OCI-LY7 (cell line): ENCODE results near the gene ESAM. TPM values are rescaled to one million over a fixed set of nuclear protein-coding genes. Genes with fewer than 3 reads are reported as not detected.

Experiments used
- BruUV-seq: library from RNA; stranded (reverse); fragments of 400-500 nt; replicated peaks from 2 replicates; lab custom pipeline; 2021; lab: Mats Ljungman, UMichigan
- CTCF ChIA-PET: fragments of 300-600 bp; sonication (Branson Sonifier 250); formaldehyde crosslinking; loops from one replicate; lab custom pipeline; 2022; ENCODE audit warnings: antibody characterized with exemption; ENCODE audit not compliant: unreplicated experiment; lab: Charles Lee
- POLR2A ChIA-PET: fragments of 300-600 bp; sonication (Branson Sonifier 250); formaldehyde crosslinking; loops from one replicate; lab custom pipeline; 2022; ENCODE audit warnings: antibody characterized with exemption; lab: Charles Lee
- DNase-seq: peaks from one replicate; pipeline ENCODE4 v3.0.0-alpha.2; 2015; ENCODE audit warnings: low spot score
- H2AFZ ChIP-seq: fragments of 200-600 bp; sonication (generic), shearing (Covaris generic); 2 replicates; pipeline ENCODE4 v1.6.1; 2014; ENCODE audit warnings: mild to moderate bottlenecking, antibody characterized with exemption, low read length, moderate library complexity
- H3K27ac ChIP-seq: fragments of 200-600 bp; sonication (generic); 2 replicates; pipeline ENCODE4 v1.5.1; 2014; ENCODE audit warnings: mixed run types, low read depth, mild to moderate bottlenecking, moderate library complexity, low read length, inconsistent platforms; ENCODE audit not compliant: poor library complexity, severe bottlenecking
- H3K36me3 ChIP-seq: fragments of 200-600 bp; sonication (generic); 2 replicates; pipeline ENCODE4 v1.6.1; 2014; ENCODE audit warnings: mild to moderate bottlenecking, antibody characterized with exemption, low read length, moderate library complexity, mixed read lengths; ENCODE audit not compliant: insufficient read depth
- H3K4me1 ChIP-seq: fragments of 200-600 bp; sonication (generic); 2 replicates; pipeline ENCODE4 v1.5.1; 2014; ENCODE audit warnings: mild to moderate bottlenecking, low read length; ENCODE audit not compliant: insufficient read depth, poor library complexity, severe bottlenecking
- H3K4me2 ChIP-seq: fragments of 200-600 bp; sonication (generic); 2 replicates; pipeline ENCODE4 v1.6.1; 2014; ENCODE audit warnings: mild to moderate bottlenecking, low read length
- H3K4me3 ChIP-seq: fragments of 200-600 bp; sonication (generic); 2 replicates; pipeline ENCODE4 v1.5.1; 2014; ENCODE audit warnings: mild to moderate bottlenecking, low read depth, low read length; ENCODE audit not compliant: poor library complexity, severe bottlenecking
- H3K79me2 ChIP-seq: fragments of 200-600 bp; sonication (generic); 2 replicates; pipeline ENCODE4 v1.6.1; 2016; ENCODE audit warnings: low read depth, mild to moderate bottlenecking, low read length, moderate library complexity, mixed read lengths; ENCODE audit not compliant: insufficient read depth
- H3K9me2 ChIP-seq: fragments of 200-600 bp; sonication (generic); 2 replicates; pipeline ENCODE4 v1.6.1; 2016; ENCODE audit warnings: mild to moderate bottlenecking, low read length, mixed read lengths; ENCODE audit not compliant: insufficient read depth
- H3K9me3 ChIP-seq: fragments of 200-600 bp; sonication (generic); 2 replicates; pipeline ENCODE4 v1.6.1; 2014; ENCODE audit warnings: mild to moderate bottlenecking, mixed run types, low read length, mixed read lengths
- H4K20me1 ChIP-seq: fragments of 200-600 bp; sonication (generic); 2 replicates; pipeline ENCODE4 v1.6.1; 2014; ENCODE audit warnings: mild to moderate bottlenecking, antibody characterized with exemption, low read length, moderate library complexity, mixed read lengths; ENCODE audit not compliant: insufficient read depth
- EZH2phosphoT487 ChIP-seq: fragments of 200-600 bp; sonication (generic); IDR thresholded peaks from 2 replicates; pipeline ENCODE4 v1.6.1; 2018; ENCODE audit warnings: low read depth, borderline replicate concordance, mild to moderate bottlenecking, mixed run types, antibody characterized with exemption, low read length, moderate library complexity, mixed read lengths
- intact Hi-C: fragments of 100-400 bp; cut with micrococcal nuclease; formaldehyde crosslinking; loops from one replicate; pipeline ENCODE4 v1.10.0; 2022; ENCODE audit not compliant: unreplicated experiment
- total RNA-seq, 2 experiments: library from RNA; depleted of rRNA in 1 of 2; stranded (reverse); fragments of >200 nt in 1 of 2; shearing (Covaris generic) in 1 of 2; gene quantifications; 2 replicates each; pipeline ENCODE4 v1.2.3, GENCODE V29; 2014 to 2022
- TF ChIP-seq, protein P1 (sequence below): fragments of 200-600 bp; sonication (generic); conservative IDR thresholded peaks from 2 replicates; pipeline ENCODE4 v1.5.1; 2014; ENCODE audit warnings: mild to moderate bottlenecking, antibody characterized with exemption, low read length, moderate library complexity, mixed read lengths

ESAM gene
- total RNA-seq, 2 experiments from 2014 or later: 0.35 to 0.49 TPM

DNA sequence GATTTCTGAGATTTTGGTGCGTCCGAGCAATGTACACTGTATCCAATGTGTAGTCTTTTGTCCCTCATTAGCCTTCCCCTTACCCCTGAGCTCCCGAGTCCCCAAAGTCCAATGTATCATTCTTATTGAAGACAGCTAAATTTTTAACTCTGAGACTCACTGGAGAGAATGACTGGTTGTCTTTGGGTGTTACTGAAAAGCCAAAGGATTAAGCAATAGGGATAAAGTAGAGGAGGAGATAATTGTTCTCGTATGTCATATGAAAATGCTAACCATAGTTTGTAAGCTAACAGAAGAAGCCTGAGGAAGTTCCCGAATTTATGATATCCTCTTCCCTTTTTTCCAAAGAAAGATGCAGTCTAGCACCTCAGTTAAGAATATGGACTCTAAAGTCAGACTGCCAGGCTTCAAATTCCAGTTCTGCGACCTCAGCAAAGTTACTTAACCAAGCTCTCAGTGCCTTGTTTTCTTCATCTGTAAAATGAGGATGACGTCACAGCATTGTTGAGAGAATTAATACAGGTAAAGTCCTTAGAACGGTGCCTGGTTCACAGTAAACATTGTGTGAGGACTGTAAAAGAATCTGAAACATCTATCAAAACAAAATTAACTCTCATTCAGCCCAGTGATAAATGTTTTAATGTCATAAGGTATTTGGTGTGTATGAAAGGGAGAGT, 39.7 kb upstream of the ESAM start:
- H3K9me3 ChIP-seq: no peaks in the 10 kb centered on the region
- peaks cover 31% of the 10 kb centered on the region for H3K4me1 ChIP-seq
- H4K20me1 ChIP-seq: peaks cover 6% of the 10 kb centered on the region
- no peaks in the 10 kb centered on the region for H3K9me2 ChIP-seq
- no peak overlapping the region for H3K27ac ChIP-seq
- H3K4me3 ChIP-seq: no peak overlapping the region
- CTCF ChIA-PET: interaction anchor here (1.2 kb wide), 1 partner anchor 171 kb away, joined by 3 read pairs; no protein-coding TSS in a partner anchor
- H3K4me2 ChIP-seq: no peak overlapping the region
- DNase-seq: no peak
- no peaks in the 10 kb centered on the region for H3K36me3 ChIP-seq
- intact Hi-C loops: loop anchor here (2.0 kb wide), 1 partner anchor 35 kb away; no protein-coding TSS in a partner anchor
- POLR2A ChIA-PET: interaction anchor here (0.5 to 2.4 kb wide), 8 partner anchors 11 to 132 kb away, joined by 3 to 15 read pairs (median 4); no protein-coding TSS in a partner anchor
- TF ChIP-seq EZH2phosphoT487: no peak
- TF ChIP-seq, protein P1, sequence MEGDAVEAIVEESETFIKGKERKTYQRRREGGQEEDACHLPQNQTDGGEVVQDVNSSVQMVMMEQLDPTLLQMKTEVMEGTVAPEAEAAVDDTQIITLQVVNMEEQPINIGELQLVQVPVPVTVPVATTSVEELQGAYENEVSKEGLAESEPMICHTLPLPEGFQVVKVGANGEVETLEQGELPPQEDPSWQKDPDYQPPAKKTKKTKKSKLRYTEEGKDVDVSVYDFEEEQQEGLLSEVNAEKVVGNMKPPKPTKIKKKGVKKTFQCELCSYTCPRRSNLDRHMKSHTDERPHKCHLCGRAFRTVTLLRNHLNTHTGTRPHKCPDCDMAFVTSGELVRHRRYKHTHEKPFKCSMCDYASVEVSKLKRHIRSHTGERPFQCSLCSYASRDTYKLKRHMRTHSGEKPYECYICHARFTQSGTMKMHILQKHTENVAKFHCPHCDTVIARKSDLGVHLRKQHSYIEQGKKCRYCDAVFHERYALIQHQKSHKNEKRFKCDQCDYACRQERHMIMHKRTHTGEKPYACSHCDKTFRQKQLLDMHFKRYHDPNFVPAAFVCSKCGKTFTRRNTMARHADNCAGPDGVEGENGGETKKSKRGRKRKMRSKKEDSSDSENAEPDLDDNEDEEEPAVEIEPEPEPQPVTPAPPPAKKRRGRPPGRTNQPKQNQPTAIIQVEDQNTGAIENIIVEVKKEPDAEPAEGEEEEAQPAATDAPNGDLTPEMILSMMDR: no peak
- no TSS peak for BruUV-seq
- no peak overlapping the region for H2AFZ ChIP-seq
- peaks cover 27% of the 10 kb centered on the region; the same call in 1 of the 2 replicates for H3K79me2 ChIP-seq

DNA sequence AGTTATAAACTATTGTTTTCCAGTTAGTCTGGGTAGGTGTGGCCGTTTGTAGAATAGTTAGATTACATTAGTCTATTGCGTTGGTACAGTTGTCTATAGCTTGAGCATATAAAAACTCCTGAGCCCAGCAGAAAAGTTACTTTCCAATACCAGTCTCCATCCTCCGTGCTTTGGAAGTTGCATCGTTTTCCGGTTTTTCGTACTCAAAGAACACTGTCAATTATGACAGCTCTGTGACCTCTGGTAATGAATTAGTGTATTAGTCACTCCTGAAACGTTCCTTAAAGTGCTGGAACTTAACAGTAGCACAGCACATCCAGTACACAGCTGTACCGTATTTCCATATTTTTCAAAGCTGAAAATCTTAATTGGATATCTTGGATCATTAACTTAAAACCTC, 38.9 kb upstream of the ESAM start:
- CTCF ChIA-PET: interaction anchor here (1.2 kb wide), 1 partner anchor 170 kb away, joined by 3 read pairs; no protein-coding TSS in a partner anchor

More for the DNA sequence above, 38.9 kb upstream of the ESAM start:
- peak overlapping the region; percentile 94 for H3K4me3 ChIP-seq
- peaks cover 37% of the 10 kb centered on the region for H3K4me1 ChIP-seq
- TSS peak; percentile 79 for BruUV-seq
- H3K9me3 ChIP-seq: no peaks in the 10 kb centered on the region
- peaks cover 35% of the 10 kb centered on the region; the same call in 1 of the 2 replicates for H3K79me2 ChIP-seq
- H4K20me1 ChIP-seq: peaks cover 6% of the 10 kb centered on the region
- no peak for TF ChIP-seq EZH2phosphoT487
- TF ChIP-seq, protein P1: no peak
- H3K4me2 ChIP-seq: peak overlapping the region; percentile 89
- POLR2A ChIA-PET: interaction anchor here (0.5 to 2.4 kb wide), 6 partner anchors 12 to 132 kb away, joined by 3 to 15 read pairs (median 4); no protein-coding TSS in a partner anchor
- H3K9me2 ChIP-seq: no peaks in the 10 kb centered on the region
- peak overlapping the region; percentile 83 for H3K27ac ChIP-seq
- DNase-seq: no peak
- peak overlapping the region; percentile 96 for H2AFZ ChIP-seq
- no peaks in the 10 kb centered on the region for H3K36me3 ChIP-seq
- intact Hi-C loops: loop anchor here (2.0 kb wide), 1 partner anchor 36 kb away; no protein-coding TSS in a partner anchor
